Measurements from ENCODE around the gene MOB4. TPM values are rescaled to one million over a fixed set of nuclear protein-coding genes. Genes with fewer than 3 reads are reported as not detected.
A peak's percentile ranks its signal among the peaks of the same experiment; 100 is the strongest.
"Not testable (repeated sequence)": the region's sequence is repeated elsewhere in the genome, so short reads cannot be mapped to it uniquely, and the experiment has no call there.

MOB4 gene
- polyA plus RNA-seq, 3 donors = 47.0 to 58.3 (median 57.9) TPM

DNA sequence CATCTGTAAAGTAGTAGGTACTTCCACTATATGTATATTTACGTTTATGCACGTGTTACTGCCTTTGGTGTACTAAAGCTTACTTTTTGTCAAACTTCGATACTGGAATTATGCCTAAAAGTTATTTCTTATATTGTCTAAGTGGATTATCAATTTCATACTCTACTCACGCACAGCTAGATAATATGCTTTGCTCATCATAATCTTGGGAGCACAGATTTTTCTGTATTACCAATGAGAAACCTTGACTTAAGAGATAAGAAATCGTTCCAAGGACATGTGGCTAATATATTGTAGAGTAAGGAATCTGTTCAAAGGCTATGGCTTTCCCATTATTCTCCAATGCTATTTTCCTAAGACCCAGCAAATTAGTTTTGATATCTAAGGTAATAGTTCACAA lies 9.2 kb upstream of the MOB4 start:
- DNase-seq (ENCODE audit: low read depth in 3 of 3, low spot score in 2 of 3) = no peak

DNA sequence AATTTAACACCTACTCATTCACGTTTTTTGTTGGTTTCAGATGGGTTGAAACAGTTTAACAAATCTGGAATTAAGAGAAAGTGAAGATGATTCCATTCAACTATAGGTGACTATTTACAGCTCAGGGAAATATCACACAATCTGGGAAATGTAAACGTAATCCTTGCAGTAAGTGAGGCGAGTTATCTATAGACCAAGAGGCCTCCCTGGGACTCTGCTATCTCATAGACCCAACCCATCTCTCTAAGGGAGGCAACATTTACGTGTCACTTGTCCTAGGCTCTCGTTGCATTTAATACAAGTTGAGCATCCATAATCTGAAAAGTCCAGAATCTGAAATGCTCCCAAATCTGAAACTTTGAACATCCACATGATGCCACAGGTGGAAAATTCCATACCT lies 2.0 kb upstream of the MOB4 start:
- no peak for DNase-seq (ENCODE audit: low read depth in 3 of 3, low spot score in 2 of 3)

DNA sequence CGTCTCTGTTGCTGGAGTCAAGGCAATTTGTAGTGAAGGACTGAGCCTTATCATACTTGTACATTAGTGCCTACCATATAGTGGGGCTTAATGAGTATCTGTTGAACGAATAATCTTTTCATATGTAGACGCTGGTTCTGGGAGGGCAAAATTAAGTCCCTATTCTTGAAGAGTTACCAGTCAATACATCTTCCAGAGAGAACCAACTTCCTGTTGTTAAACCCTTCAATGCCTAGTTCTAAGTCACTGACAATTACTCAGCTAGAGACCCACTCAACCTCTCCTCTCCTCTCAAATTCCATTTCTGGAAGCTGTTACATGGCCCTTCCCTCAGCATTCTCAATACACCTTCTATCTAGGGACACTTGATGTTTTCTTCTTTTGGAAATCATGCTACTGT lies 1.1 kb upstream of the MOB4 start:
- no peak for DNase-seq (ENCODE audit: low read depth in 3 of 3, low spot score in 2 of 3)

DNA sequence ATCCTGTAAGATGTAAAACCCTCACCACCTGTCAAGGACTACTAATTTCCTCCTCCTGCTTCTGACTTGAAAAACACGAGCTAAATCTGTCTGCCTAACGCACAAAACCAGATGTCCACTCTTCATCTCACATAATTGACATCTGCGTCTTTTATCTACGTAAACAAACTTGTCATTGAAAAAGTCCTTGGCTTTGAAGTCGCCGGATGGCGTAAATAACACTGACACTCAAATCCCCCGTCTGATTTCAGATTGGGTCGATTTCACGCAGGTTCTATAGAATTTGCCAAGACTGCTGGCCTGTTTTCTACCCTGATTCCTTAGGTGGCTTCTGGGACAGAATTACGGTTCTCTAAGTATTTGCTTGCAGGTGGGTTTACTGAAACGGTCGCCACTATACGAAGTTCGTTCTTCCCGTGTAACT lies 539 bp upstream of the MOB4 start:
- DNase-seq (ENCODE audit: low read depth in 3 of 3, low spot score in 2 of 3) = peak in 1 of 3 donors; percentile 54

DNA sequence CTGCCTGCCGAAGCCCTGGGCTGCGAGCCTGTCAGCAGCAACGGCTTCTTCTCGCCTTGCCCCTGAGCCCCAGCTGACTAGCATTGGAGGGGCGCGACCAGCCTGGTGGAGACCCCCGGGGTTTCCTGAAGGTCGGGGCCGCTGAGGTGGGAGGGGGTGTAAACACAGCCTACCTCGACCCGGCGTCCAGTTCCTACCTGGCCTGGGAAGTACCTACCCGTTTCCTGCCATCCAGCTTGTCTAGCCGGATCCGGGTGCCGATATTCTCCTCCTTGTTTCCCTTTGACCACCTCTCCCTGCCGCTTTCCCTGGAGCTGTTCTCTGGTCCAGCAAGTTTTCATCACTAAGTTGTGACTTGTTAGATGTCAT lies 511 bp downstream of the MOB4 start:
- DNase-seq (ENCODE audit: low read depth in 3 of 3, low spot score in 2 of 3) = peak in 1 of 3 donors; percentile 21

- no peak for DNase-seq (ENCODE audit: low read depth in 3 of 3, low spot score in 2 of 3)
These were observed 1.3 kb downstream of the MOB4 start for GRCh38 chr2:197517150-197517549.

DNA sequence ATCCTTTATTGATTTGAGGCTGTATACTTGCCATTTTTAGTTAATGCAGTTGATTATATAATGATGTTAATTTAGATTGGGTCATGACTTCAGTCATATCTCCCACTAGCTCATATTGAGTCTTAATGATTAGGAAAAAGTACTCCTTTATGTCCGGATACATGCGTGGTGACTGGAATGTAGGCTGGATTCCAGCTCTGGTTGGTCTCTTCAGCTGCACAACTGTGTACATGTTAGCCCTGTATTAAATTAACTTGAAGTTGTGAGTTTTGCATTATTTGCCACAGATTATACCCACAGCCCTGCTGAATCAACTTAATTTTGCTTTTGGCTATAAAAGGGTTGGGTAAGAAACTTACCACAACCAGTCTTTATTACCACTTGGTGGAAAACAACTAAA lies 22.5 kb downstream of the MOB4 start:
- no peak for DNase-seq (ENCODE audit: low read depth in 3 of 3, low spot score in 2 of 3)

- no peak for DNase-seq (ENCODE audit: low read depth in 3 of 3, low spot score in 2 of 3)
These were observed 23.9 kb downstream of the MOB4 start for GRCh38 chr2:197539734-197540133.

DNA sequence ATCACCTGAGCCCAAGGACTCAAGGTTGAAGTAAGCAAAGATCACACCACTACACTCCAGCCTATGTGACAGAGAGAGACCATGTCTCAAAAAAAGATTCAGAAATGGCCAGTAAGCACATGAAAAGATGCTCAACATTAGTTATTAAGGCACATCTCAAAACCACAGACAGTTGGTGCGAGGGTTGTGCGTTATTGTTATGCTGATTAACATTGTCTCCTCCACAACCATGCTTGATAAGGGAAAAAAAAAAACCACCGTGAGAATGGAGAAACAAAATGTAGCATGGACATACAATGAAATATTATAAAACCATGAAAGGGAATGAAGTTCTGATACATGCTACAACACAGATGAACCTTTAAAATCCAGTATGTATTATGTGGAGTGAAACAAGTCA lies 27.3 kb downstream of the MOB4 start:
- no peak for DNase-seq (ENCODE audit: low read depth in 3 of 3, low spot score in 2 of 3)

GRCh38 chr2:197547163-197547900 lies 31.5 kb downstream of the MOB4 start:
- no peak for DNase-seq (ENCODE audit: low read depth in 3 of 3, low spot score in 2 of 3)

GRCh38 chr2:197548582-197548981 lies 32.7 kb downstream of the MOB4 start:
- no peak for DNase-seq (ENCODE audit: low read depth in 3 of 3, low spot score in 2 of 3)

DNA sequence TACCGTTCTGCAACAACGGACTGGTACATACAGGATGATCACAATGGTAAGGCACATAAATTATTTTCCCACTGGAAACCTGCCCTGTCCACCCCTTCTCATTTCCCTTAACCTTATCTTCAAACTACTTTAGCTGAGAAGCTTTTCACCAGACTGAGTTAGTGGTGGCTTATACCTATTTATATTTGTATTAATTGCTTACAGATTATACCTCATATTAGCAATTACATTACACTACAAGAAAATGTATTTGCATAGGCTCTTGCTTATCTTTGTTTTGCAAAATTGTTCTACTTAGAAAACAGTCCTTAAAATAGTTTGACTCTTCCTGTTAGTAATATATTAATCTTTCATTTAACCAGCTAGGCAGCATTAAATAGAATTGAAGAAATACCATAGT lies 35.4 kb downstream of the MOB4 start:
- not testable (repeated sequence) for DNase-seq (ENCODE audit: low read depth in 3 of 3, low spot score in 2 of 3)

DNA sequence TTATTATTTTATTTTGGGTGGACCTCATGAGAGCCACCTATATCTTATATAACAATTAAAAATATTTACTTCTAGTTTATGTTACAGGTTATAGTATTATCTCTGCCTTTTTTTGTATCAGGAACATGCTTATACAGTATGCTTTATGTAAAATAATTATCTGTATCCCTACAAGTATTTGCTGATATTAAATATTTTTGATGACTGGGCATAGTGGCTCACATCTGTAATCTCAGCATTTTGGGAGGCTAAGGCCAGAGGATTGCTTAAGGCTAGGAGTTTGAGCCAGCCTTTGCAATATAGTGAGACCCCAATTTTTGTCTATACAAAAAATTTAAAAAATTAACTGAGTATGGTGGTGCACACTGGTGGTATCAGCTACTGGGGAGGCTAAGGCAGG lies 39.6 kb downstream of the MOB4 start:
- DNase-seq (ENCODE audit: low read depth in 3 of 3, low spot score in 2 of 3) = no peak

DNA sequence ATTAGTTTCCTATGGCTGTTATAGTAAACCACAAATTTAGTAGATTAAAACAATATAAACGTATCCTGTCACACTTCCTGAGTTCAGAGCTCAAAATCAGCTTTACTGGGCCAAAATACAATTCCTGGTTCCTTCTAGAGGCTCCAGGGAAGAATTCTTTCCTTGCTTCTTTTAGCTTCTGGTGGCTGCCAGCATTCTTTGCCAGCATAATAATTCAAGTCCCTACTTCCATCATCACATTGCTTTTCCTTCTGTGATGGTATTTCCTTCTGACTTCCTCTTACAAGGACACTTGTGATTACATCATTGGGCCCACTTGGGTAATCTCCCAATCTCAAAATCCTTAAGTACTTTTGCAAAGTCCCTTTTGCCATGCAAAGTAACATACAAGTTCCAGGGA lies 40.6 kb downstream of the MOB4 start:
- DNase-seq (ENCODE audit: low read depth in 3 of 3, low spot score in 2 of 3) = no peak

GRCh38 chr2:197558393-197558792 lies 42.5 kb downstream of the MOB4 start:
- no peak for DNase-seq (ENCODE audit: low read depth in 3 of 3, low spot score in 2 of 3)

GRCh38 chr2:197559681-197560080 lies 43.8 kb downstream of the MOB4 start:
- DNase-seq (ENCODE audit: low read depth in 3 of 3, low spot score in 2 of 3) = no peak

GRCh38 chr2:197560146-197560665 lies 44.3 kb downstream of the MOB4 start:
- no peak for DNase-seq (ENCODE audit: low read depth in 3 of 3, low spot score in 2 of 3)

DNA sequence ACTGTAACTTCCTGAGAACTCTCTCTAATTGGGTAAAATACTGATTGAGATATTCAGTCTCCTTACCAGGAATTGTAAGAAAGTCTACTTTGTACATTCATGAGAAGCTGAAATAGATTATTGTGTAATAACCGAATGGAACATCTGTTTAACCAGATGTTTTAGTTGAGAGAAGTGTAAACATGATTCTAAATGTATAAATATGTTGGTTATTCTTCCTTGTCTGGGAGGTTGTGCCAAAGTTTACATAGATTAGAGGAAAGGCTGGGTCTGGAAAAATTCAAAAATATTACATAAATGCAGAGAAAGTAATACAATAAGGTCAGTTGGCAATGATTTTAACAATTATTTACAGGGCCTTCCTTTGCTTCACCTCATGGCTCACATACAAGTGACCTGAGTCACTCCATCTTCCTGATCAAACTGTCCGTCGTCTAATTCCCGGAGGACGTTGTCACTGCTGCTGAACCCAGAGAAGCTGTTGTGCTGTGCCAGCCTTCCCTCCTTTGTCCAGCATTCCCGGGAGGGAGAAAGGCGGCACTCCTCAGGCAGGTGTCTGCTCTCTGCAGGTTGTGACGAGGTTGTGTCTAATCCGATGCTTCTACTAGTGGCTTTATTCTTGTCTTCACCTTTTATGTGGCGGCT lies 55.9 kb downstream of the MOB4 start:
- DNase-seq (ENCODE audit: low read depth in 3 of 3, low spot score in 2 of 3) = no peak

DNA sequence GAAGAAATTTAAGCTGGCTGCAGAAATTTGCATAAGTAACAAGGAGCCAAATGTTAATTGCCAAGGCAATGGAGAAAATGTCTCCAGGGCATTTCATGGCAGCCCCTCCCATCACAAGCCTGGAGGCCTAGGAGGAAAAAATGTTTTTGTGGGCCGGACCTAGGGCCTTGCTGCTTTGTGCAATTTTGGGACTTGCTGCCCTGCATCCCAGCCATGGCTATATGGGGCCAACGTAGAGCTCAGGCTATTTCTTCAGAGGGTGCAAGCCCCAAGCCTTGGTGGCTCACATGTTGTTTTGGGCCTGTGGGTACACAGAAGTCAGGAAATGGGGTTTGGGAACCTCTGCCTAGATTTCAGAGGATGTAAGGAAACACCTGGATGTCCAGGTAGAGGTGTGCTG lies 57.7 kb downstream of the MOB4 start:
- DNase-seq (ENCODE audit: low read depth in 3 of 3, low spot score in 2 of 3) = no peak

DNA sequence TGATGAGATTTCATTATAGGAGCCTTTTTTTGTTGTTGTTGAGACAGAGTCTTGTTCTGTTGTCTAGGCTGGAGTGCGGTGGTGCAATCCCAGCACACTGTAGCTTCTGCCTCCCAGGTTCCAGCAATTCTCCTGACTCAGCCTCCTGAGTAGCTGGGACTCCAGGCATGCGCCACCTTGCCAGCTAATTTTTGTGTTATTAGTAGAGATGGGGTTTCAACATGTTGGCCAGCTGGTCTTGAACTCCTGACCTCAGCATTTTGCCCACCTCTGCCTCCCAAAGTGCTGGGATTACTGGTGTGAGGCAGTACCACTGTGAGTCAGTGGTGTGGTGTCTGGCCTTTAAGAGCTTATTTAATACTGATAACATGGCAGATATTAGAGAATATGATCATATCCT lies 60.1 kb downstream of the MOB4 start:
- no peak for DNase-seq (ENCODE audit: low read depth in 3 of 3, low spot score in 2 of 3)

- DNase-seq (ENCODE audit: low read depth in 3 of 3, low spot score in 2 of 3) = no peak
These were observed 60.8 kb downstream of the MOB4 start for GRCh38 chr2:197576631-197577030.

GRCh38 chr2:197577446-197577845 lies 61.6 kb downstream of the MOB4 start:
- DNase-seq (ENCODE audit: low read depth in 3 of 3, low spot score in 2 of 3) = no peak
